Upper lobe of left lung (tissue), 6 donors: ENCODE data around the gene AWAT2. TPM values are rescaled to one million over a fixed set of nuclear protein-coding genes. Genes with fewer than 3 reads are reported as not detected.

ENCODE experiments used
- ATAC-seq, 2 donors: fragments of 200-7000 bp; cut with Tn5 transposase; one replicate each; pipeline ENCODE4 v1.9.1; 2022; ENCODE audit warnings: mild to moderate bottlenecking in 2 of 2, moderate library complexity in 2 of 2; ENCODE audit not compliant: low FRiP score in 2 of 2
- DNase-seq, 2 donors: peaks; one replicate each; pipeline ENCODE4 v3.0.0-alpha.2; 2019 to 2020
- H3K27ac ChIP-seq, 4 donors: fragments of 200-600 bp; sonication (generic); one replicate each; pipeline ENCODE4 v1.5.1; 2016 to 2019
- H3K27me3 ChIP-seq, 4 donors: fragments of 200-600 bp; sonication (generic); one replicate each; pipeline ENCODE4 v1.5.1; 2017 to 2019
- H3K36me3 ChIP-seq, 4 donors: fragments of 200-600 bp; sonication (generic); one replicate each; pipeline ENCODE4 v1.5.1; 2016 to 2019
- H3K4me1 ChIP-seq, 4 donors: fragments of 200-600 bp; sonication (generic); one replicate each; pipeline ENCODE4 v1.5.1; 2018 to 2019
- H3K4me3 ChIP-seq, 4 donors: fragments of 200-600 bp; sonication (generic); one replicate each; pipeline ENCODE4 v1.5.1; 2017 to 2019; ENCODE audit warnings: mild to moderate bottlenecking in 2 of 4, moderate library complexity in 1 of 4
- H3K9me3 ChIP-seq, 4 donors: fragments of 200-600 bp; sonication (generic); one replicate each; pipeline ENCODE4 v1.5.1; 2018 to 2019
- EP300 ChIP-seq, 4 donors: sonication (generic); formaldehyde crosslinking; IDR thresholded peaks; one replicate each; pipeline ENCODE4 v1.5.1; 2017; ENCODE audit warnings: antibody characterized with exemption in 4 of 4, control low read depth in 2 of 4
- POLR2A ChIP-seq, 4 donors: fragments of 450-650 bp; IDR thresholded peaks; one replicate each; pipeline ENCODE4 v1.5.1; 2016 to 2017; ENCODE audit warnings: antibody characterized with exemption in 4 of 4, mild to moderate bottlenecking in 2 of 4
- POLR2AphosphoS5 ChIP-seq, 2 donors: sonication (generic); formaldehyde crosslinking; IDR thresholded peaks; one replicate each; pipeline ENCODE4 v1.5.1; 2017; ENCODE audit warnings: antibody characterized with exemption in 2 of 2
- WGBS, 2 donors: methylation state at CpG; one replicate each; pipeline ENCODE4 v1.1.5; 2017 to 2018; 5-methylcytosine and 5-hydroxymethylcytosine counted together
- small RNA-seq, 4 donors: library from RNA; depleted of rRNA; stranded (forward); fragments of <200 nt; gene quantifications; one replicate each; pipeline ENCODE3, GENCODE V24; 2016
- total RNA-seq, 6 donors: library from RNA; depleted of rRNA in 4 of 6; stranded (reverse); fragments of >200 nt in 4 of 6; gene quantifications; one replicate each; pipeline versions ENCODE4 v1.1.0 to v1.2.1, GENCODE V29; 2016 to 2021
- TF ChIP-seq, protein P1 (sequence below), 6 experiments: fragments of 450-650 bp in 4 of 6; fragments of 200-600 bp in 2 of 6; sonication (generic) in 2 of 6; IDR thresholded peaks; one replicate each; pipeline ENCODE4 v1.5.1; 2016 to 2019; ENCODE audit warnings: antibody characterized with exemption in 6 of 6
- donor health status: DM: no; HTN: no; CAD: no; lungs with moderate emphysema.
- donor health status: DM: no; HTN: yes; CAD: no; lungs with severe emphysema.

AWAT2 gene
- total RNA-seq, 6 donors from 2014 or later, result 0.67 TPM; not detected in 5

DNA sequence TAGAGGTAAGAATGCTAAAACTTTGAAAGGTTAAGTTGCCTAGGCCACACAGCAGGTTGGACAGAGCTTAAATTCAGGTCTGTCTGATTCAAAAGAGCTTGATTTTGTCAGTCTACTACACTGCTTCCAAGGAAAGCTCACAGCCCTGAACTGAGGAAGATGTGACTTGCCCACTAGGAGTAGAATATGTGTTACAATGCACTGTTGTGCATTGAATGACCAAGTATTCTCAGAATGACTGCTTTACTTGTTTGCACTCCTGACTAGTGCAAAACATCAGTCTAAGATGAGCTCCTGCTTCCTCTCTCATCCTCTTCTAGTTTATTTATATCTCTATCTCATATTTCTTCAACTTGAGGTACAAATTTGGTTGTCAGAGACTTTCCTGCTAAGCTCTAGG, 56.2 kb downstream of the AWAT2 start:
- no peak for ATAC-seq
- H3K27me3 ChIP-seq, result no peaks in the 10 kb centered on the region
- no peak overlapping the region for H3K4me3 ChIP-seq
- H3K4me1 ChIP-seq, result no peaks in the 10 kb centered on the region
- H3K36me3 ChIP-seq, result no peaks in the 10 kb centered on the region
- H3K9me3 ChIP-seq, result no peaks in the 10 kb centered on the region
- TF ChIP-seq POLR2A (IDR thresholded peaks at IDR 0.05) (no peak), EP300 (IDR thresholded peaks at IDR 0.05) (no peak), POLR2AphosphoS5 (IDR thresholded peaks at IDR 0.05) (no peak)
- TF ChIP-seq, protein P1, sequence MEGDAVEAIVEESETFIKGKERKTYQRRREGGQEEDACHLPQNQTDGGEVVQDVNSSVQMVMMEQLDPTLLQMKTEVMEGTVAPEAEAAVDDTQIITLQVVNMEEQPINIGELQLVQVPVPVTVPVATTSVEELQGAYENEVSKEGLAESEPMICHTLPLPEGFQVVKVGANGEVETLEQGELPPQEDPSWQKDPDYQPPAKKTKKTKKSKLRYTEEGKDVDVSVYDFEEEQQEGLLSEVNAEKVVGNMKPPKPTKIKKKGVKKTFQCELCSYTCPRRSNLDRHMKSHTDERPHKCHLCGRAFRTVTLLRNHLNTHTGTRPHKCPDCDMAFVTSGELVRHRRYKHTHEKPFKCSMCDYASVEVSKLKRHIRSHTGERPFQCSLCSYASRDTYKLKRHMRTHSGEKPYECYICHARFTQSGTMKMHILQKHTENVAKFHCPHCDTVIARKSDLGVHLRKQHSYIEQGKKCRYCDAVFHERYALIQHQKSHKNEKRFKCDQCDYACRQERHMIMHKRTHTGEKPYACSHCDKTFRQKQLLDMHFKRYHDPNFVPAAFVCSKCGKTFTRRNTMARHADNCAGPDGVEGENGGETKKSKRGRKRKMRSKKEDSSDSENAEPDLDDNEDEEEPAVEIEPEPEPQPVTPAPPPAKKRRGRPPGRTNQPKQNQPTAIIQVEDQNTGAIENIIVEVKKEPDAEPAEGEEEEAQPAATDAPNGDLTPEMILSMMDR (IDR thresholded peaks at IDR 0.05), result no peak
- no peak for DNase-seq
- H3K27ac ChIP-seq, result no peak overlapping the region

DNA sequence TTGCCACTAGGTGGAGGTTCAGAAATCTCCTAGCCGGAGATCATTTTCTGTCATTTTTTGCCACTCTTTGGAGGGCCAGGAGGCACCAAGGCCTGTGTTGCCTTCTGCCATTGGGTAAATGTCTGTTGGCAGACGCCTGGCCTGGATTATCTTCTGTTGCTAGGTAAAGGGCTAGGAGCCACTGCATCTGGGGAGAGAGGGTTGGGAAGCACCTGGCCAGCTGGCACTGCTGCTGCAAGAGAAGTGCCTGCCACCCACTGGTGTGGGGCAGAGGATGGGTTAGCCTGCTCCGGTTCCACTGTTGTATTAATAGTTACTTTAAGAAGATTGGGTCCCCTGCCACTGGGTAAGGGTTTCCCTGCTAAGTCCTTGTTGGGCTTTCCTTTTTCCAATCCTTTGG, 58.1 kb downstream of the AWAT2 start:
- no peaks in the 10 kb centered on the region for H3K27me3 ChIP-seq
- no peak for DNase-seq
- no peaks in the 10 kb centered on the region for H3K4me1 ChIP-seq
- 90 to 100% methylated on average over 2 to 3 of the region's 3 CpGs for WGBS, 2 donors
- no peak for ATAC-seq
- no peak overlapping the region for H3K4me3 ChIP-seq
- H3K9me3 ChIP-seq, result no peaks in the 10 kb centered on the region
- H3K27ac ChIP-seq, result no peak overlapping the region
- no peak for TF ChIP-seq POLR2A (IDR thresholded peaks at IDR 0.05)
- TF ChIP-seq EP300 (IDR thresholded peaks at IDR 0.05), result no peak
- TF ChIP-seq POLR2AphosphoS5 (IDR thresholded peaks at IDR 0.05), result no peak
- TF ChIP-seq, protein P1 (IDR thresholded peaks at IDR 0.05), result no peak
- H3K36me3 ChIP-seq, result no peaks in the 10 kb centered on the region

Small RNA genes lying within 50 kb of the gene (small RNA-seq; reads per million reads assigned to genes)
- gene MIR676, result 0.18 to 2.4 (median 1.2) reads per million in 4 donors

Other genes starting within 250 kb of the AWAT2 start
- not detected for gene OTUD6A, start 12.5 kb upstream of the AWAT2 start, total RNA-seq
- 10 to 100 TPM; 35.3 to 62.1 (median 46.6) TPM for gene IGBP1, start 83.5 kb upstream of the AWAT2 start, total RNA-seq
- not detected for gene DGAT2L6, start 127.5 kb upstream of the AWAT2 start, total RNA-seq
- gene AWAT1, start 184.7 kb upstream of the AWAT2 start, total RNA-seq, result not detected
- gene P2RY4, start 210.3 kb upstream of the AWAT2 start, total RNA-seq, result 1 to 10 TPM in 1 of 6 donors, under 1 TPM in 3, not detected in 2; 0.30 to 1.1 (median 0.64) TPM
- gene ARR3, start 218.4 kb upstream of the AWAT2 start, total RNA-seq, result not detected
- not detected for gene RAB41, start 232.2 kb upstream of the AWAT2 start, total RNA-seq
- gene PDZD11, start 240.0 kb upstream of the AWAT2 start, total RNA-seq, result 10 to 100 TPM; 12.1 to 28.4 (median 21.4) TPM
- 1 to 10 TPM in 3 of 6 donors, under 1 TPM in 3; under 0.01 to 2.6 (median 0.69) TPM for gene KIF4A, start 240.2 kb upstream of the AWAT2 start, total RNA-seq